Mucosa of descending colon (tissue), 3 donors: Measurements from ENCODE around the gene CDK14. TPM values are rescaled to one million over a fixed set of nuclear protein-coding genes. Genes with fewer than 3 reads are reported as not detected.

Experiments used
- ATAC-seq: fragments of 200-7000 bp; cut with Tn5 transposase; one replicate; pipeline ENCODE4 v1.9.1; 2020; ENCODE audit warnings: mild to moderate bottlenecking, moderate library complexity
- DNase-seq, 3 donors: peaks; one replicate each; pipeline ENCODE4 v3.0.0-alpha.2; 2020
- H3K36me3 ChIP-seq: fragments of 200-600 bp; one replicate; pipeline ENCODE4 v1.8.0; 2021; ENCODE audit warnings: low read depth, mild to moderate bottlenecking
- H3K4me1 ChIP-seq: fragments of 200-600 bp; one replicate; pipeline ENCODE4 v1.8.0; 2021; ENCODE audit warnings: low read depth, mild to moderate bottlenecking
- H3K4me3 ChIP-seq: fragments of 200-600 bp; one replicate; pipeline ENCODE4 v1.8.0; 2021; ENCODE audit warnings: mild to moderate bottlenecking
- H3K9me3 ChIP-seq: fragments of 200-600 bp; one replicate; pipeline ENCODE4 v1.8.0; 2021; ENCODE audit warnings: mild to moderate bottlenecking
- CTCF ChIP-seq: fragments of 200-600 bp; IDR thresholded peaks from one replicate; pipeline ENCODE4 v1.8.0; 2022; ENCODE audit warnings: antibody characterized with exemption, mild to moderate bottlenecking
- intact Hi-C, 2 donors: fragments of 100-400 bp; cut with DNase I in 1 of 2; cut with micrococcal nuclease in 1 of 2; formaldehyde crosslinking; loops; one replicate each; pipeline versions ENCODE4 v1.11.0 to v1.11.1; 2022; cut with DNase I, micrococcal nuclease
- total RNA-seq, 3 donors: library from RNA; stranded (reverse); fragmentation: NEBNext Ultra II Directional in 2 of 3; extraction: Animal tissue kit (Norgen Biotek cat#: 25700) in 2 of 3; gene quantifications; one replicate each; pipeline versions ENCODE4 v1.2.1 to v1.2.4, GENCODE V29; 2021 to 2023
- donor health status: DM: no; HTN: no; CAD: no; lungs with moderate emphysema.
- donor health status: DM: no; HTN: no; CAD: no.
- donor health status: DM: no; HTN: yes; CAD: no.

CDK14 gene
- total RNA-seq, 3 donors from 2014 or later = 5.4 to 24.4 (median 5.6) TPM

- intact Hi-C loops = no loop called here
- Histone ChIP-seq H3K4me3 (no peak overlapping the region), H3K36me3 (no peaks in the 10 kb centered on the region), H3K9me3 (no peaks in the 10 kb centered on the region), H3K4me1 (no peaks in the 10 kb centered on the region)
- DNase-seq (no peak), ATAC-seq (no peak)
- TF ChIP-seq CTCF = no peak
Observed at GRCh38 chr7:90671571-90671970, 75.5 kb downstream of the CDK14 start.

GRCh38 chr7:90672210-90672609 is 76.1 kb downstream of the CDK14 start:
- DNase-seq = no peak
- no peaks in the 10 kb centered on the region for H3K9me3 ChIP-seq
- no peak for TF ChIP-seq CTCF
- no peak for ATAC-seq
- no peaks in the 10 kb centered on the region for H3K36me3 ChIP-seq
- intact Hi-C loops = no loop called here
- no peak overlapping the region for H3K4me3 ChIP-seq
- H3K4me1 ChIP-seq = no peaks in the 10 kb centered on the region

- no peak for DNase-seq
- H3K4me3 ChIP-seq = no peak overlapping the region
- ATAC-seq = no peak
- H3K4me1 ChIP-seq = no peaks in the 10 kb centered on the region
- intact Hi-C loops = no loop called here
- H3K36me3 ChIP-seq = no peaks in the 10 kb centered on the region
- no peaks in the 10 kb centered on the region for H3K9me3 ChIP-seq
- TF ChIP-seq CTCF = no peak
Observed at GRCh38 chr7:90674625-90675024, 78.5 kb downstream of the CDK14 start.

- H3K36me3 ChIP-seq = no peaks in the 10 kb centered on the region
- no peak for DNase-seq
- H3K4me3 ChIP-seq = no peak overlapping the region
- no peaks in the 10 kb centered on the region for H3K4me1 ChIP-seq
- TF ChIP-seq CTCF = no peak
- no peak for ATAC-seq
- intact Hi-C loops = no loop called here
- H3K9me3 ChIP-seq = no peaks in the 10 kb centered on the region
Observed at GRCh38 chr7:90675982-90676381, 79.9 kb downstream of the CDK14 start.

- Histone ChIP-seq H3K9me3 (no peaks in the 10 kb centered on the region), H3K36me3 (no peaks in the 10 kb centered on the region), H3K4me3 (no peak overlapping the region), H3K4me1 (no peaks in the 10 kb centered on the region)
- no peak for TF ChIP-seq CTCF
- DNase-seq (no peak), ATAC-seq (no peak)
- intact Hi-C loops = no loop called here
Observed at GRCh38 chr7:90677486-90678404, 81.6 kb downstream of the CDK14 start.
